Activated CD4-positive, CD25-positive, alpha-beta regulatory T cell treated with anti-CD3 and anti-CD28 coated beads, Interleukin-2, amount 50 U/mL, for 16 hours (primary cell): ENCODE measurements around the gene EPC1.
"Not testable (repeated sequence)": the region's sequence is repeated elsewhere in the genome, so short reads cannot be mapped to it uniquely, and the experiment has no call there.

ENCODE experiments used
- DNase-seq: peaks from one replicate; pipeline ENCODE4 v3.0.0-alpha.2; 2020; ENCODE audit warnings: low read depth, low spot score

The EPC1 gene

DNA sequence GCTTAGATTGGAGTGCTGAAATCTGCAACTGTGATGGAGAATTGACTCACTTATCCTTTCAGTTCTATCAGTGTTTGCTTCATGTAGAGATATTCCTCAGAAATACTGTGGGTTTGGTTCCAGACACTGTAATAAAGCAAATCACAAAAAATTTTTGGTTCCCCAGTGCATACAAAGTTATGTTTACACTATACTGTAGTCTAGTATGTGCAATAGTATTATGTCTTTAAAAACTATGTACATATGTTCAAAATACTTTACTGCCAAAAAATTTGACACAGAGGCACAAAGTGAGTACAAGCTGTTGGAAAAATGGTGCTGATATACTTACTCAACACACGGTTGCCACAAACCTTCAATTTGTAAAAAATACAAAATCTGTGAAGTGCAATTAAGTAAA is 112.5 kb downstream of the EPC1 start:
- DNase-seq = no peak

DNA sequence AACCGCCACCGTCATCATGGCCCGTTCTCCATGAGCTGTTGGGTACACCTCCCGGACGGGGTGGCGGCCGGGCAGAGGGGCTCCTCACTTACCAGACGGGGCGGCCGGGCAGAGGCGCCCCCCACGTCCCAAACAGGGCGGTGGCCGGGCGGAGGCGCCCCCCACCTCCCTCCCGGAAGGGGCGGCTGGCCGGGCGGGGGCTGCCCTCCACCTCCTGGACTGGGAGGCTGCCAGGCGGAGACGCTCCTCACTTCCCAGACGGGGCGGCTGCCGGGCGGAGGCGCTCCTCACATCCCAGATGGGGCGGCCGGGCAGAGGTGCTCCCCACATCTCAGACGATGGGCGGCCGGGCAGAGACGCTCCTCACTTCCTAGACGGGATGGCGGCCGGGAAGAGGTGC is 113.6 kb downstream of the EPC1 start:
- not testable (repeated sequence) for DNase-seq

- no peak for DNase-seq
Observed at GRCh38 chr10:32232378-32232777, 114.6 kb downstream of the EPC1 start.

DNA sequence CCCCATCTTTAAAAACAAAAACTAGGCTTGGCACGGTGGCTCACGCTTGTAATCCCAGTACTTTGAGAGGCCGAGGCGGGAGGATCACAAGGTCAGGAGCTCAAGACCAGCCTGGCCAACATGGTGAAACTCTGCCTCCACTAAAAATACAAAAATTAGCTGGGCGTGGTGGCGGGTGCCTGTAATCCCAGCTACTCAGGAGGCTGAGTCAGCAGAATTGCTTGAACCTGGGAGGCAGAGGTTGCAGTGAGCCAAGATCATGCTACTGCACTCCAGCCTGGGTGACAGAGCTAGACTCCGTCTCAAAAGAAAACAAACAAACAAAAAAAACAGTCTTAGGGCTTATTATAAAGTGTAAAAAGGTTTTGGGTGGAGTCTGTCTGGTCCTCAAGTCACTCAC is 117.2 kb downstream of the EPC1 start:
- not testable (repeated sequence) for DNase-seq

GRCh38 chr10:32229170-32229569 is 117.8 kb downstream of the EPC1 start:
- no peak for DNase-seq

DNA sequence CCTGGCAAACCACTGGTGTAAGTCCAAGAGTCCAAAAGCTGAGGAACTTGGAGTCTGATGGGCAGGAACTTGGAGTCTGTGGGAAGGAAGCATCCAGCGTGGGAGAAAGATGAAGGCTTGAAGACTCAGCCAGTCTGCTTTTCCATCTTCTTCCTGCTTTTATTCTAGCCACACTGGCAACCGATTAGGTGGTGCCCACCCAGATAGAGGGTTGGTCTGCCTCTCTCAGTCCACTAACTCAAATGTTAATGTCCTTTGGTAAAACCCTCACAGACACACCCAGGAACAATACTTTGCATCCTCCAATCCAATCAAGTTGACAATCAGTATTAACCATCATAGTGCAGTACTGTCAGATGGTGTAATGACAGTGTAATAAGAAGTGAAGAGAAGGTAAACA is 119.2 kb downstream of the EPC1 start:
- no peak for DNase-seq

DNA sequence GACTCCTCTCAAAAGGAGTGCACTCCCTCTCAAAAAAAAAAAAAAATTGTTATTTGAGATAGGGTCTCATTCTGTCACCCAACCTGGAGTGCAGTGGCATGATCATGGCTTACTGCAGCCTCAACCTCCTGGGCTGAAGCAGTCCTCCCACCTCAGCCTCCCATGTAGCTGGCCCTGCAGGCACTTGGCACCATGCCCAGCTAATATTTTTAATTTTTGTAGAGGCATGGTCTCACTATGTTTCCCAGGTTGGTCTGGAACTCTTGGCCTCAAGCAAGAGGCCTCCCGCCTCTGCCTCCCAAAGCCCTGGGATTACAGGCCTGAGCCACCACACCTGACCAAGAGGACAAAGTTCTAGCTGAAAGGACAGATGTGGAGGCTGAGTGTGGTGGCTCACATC is 120.3 kb downstream of the EPC1 start:
- no peak for DNase-seq

DNA sequence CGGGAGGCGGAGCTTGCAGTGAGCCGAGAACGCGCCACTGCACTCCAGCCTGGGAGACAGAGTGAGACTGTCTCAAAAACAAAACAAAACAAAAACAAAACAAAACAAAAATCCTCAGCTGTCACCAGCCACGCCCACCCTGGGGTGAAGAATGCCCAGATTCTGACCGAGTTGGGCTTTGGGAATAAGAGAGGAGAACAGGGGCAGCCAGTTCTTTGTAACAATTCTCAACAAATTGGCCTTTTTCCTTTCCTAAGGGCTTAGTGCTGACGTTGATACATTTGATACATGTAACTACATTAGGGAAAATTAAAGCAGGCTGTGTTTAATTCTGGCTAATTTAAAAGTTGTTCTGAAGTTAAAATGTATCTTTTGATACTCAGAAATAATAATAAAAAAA is 121.0 kb downstream of the EPC1 start:
- no peak for DNase-seq

- not testable (repeated sequence) for DNase-seq
Observed at GRCh38 chr10:32222376-32222775, 124.6 kb downstream of the EPC1 start.

- not testable (repeated sequence) for DNase-seq
Observed at GRCh38 chr10:32219156-32219555, 127.8 kb downstream of the EPC1 start.

GRCh38 chr10:32218206-32219044 is 128.5 kb downstream of the EPC1 start:
- not testable (repeated sequence) for DNase-seq
